ENCODE data around the gene PYROXD2. TPM values are rescaled to one million over a fixed set of nuclear protein-coding genes. Genes with fewer than 3 reads are reported as not detected.

The PYROXD2 gene
- polyA plus RNA-seq, 1 of the 3 experiments (the other 2 are of a cell fraction): 26.7 TPM

DNA sequence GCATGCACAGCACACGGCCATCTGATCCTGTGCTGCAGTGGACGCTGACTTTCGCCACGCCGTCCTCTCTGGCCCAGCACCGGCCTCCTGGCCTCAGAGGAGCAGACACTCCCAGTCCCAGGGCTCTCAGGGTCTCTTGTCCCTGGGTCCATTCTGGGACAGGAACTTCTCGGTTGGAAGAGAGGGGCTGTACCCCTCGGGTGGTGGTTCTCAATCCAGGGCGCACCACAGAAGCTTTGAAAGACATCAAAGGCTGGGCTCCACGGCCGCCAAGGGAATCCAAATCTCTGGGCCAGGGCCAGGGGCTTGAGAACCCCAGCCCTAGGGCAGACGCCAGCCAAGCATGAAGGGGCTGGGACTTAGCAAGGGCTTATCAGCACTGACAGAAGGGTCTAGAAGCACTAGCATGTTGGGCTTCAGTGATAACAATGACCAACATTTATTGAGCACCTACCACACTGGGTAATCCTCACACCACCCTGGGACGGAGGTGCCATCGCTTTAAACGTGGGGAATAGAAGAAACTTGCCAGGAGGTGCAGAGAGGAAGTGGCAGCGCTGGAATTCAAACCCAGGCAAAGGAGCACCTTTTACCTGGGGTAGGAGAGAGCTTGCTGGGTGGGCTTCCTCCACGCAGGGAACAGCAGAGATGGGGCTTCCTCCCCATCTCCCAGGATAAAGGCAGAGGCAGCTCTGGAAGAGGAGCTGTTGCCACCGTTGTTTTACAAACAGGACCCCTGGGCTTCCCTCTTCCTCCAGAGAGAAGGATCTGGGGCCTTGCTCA lies 1.8 kb upstream of the PYROXD2 start (continued):
- TF ChIP-seq MAX (IDR thresholded peaks at IDR 0.05; ENCODE audit: low read depth): no peak
- no peak for TF ChIP-seq YY1 (IDR thresholded peaks at IDR 0.05; ENCODE audit: low read depth)
- no peak for TF ChIP-seq FOXJ3 (CRISPR knock-in tag; IDR thresholded peaks at IDR 0.05)
- TF ChIP-seq CTCF (IDR thresholded peaks at IDR 0.05): no peak

DNA sequence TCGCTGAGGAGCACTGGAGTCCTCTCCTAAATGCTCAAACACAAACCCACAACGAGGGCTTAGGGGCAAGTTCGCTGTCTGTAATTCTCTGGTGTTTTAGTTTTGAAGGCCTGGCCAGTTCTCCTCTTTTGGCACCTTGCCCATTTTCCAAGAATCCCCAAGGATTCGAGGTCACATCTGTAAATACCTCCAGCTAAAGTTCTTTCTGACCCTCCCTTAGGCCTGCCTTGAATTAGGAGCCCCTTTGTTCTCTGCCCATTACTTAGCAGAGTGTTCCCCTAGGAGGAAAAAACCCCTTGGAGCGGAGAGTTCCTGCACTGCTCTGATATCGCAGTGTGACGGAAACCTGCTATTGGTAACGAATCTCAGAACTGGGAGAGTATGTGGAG lies 743 bp upstream of the PYROXD2 start:
- Histone ChIP-seq H3K9ac (no peak overlapping the region), H4K20me1 (ENCODE audit: insufficient read depth) (no peaks in the 10 kb centered on the region), H3F3A (replicated peaks; ENCODE audit: insufficient read depth) (no peaks in the 10 kb centered on the region), H3K4me1 (ENCODE audit: control insufficient read depth in 1 of 2, insufficient read depth in 2 of 2, low read depth in 1 of 2, low read length in 1 of 2) (peaks cover 6 to 18% of the 10 kb centered on the region in 2 experiments; a peak in 2 of 4 replicates), H3K27ac (ENCODE audit: low read depth in 2 of 2, low read length in 1 of 2) (no peak overlapping the region), H2AFZ (ENCODE audit: low read depth) (no peak overlapping the region), H3K79me2 (ENCODE audit: insufficient read depth) (peaks cover 16% of the 10 kb centered on the region; the same call in 1 of the 2 replicates), H3K4me2 (no peak overlapping the region), H3K4me3 (ENCODE audit: low read depth in 2 of 2, low read length in 1 of 2) (no peak overlapping the region), H3K9me2 (no peaks in the 10 kb centered on the region), H3K9me3 (no peaks in the 10 kb centered on the region), H3K36me3 (replicated peaks in 1 of 2; ENCODE audit: control insufficient read depth in 1 of 2, insufficient read depth in 2 of 2, low read length in 1 of 2) (peaks cover 0 to 14% of the 10 kb centered on the region in 2 experiments), H3K27me3 (ENCODE audit: insufficient read depth) (no peaks in the 10 kb centered on the region)
- TF ChIP-seq NFIC (IDR thresholded peaks at IDR 0.05; ENCODE audit: borderline replicate concordance) (peak; percentile 21; the same call in 1 of the 2 replicates), RCOR1 (IDR thresholded peaks at IDR 0.05; ENCODE audit: low read length) (no peak)
- POLR2A ChIA-PET: no interaction called here
- 76% methylated on average over 7 of the region's 8 CpGs for WGBS (ENCODE audit: low lambda C conversion rate)
- CTCF ChIA-PET: interaction anchor here (0.6 to 2.9 kb wide), 2 partner anchors 10 to 106 kb away, joined by 3 to 9 read pairs; no protein-coding TSS in a partner anchor
- DNase-seq: peak; percentile 44

DNA sequence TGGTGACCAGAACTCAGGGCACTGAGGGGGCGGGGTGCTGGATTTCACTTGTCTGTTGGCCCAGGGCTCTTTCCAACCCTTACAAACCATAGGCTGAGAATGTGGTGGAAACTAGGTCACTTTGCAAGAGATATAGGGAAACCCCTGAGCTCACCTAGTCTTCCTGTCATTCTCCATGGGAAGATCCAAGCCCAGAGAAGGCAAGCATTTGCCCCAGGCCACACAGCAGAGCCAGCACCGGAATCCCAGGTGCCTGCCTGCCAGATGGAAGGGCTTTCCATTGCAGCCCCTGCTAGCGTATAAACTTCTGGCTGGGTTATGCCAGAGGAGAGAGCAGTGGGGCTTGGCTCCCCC lies 427 bp downstream of the PYROXD2 start:
- no peaks in the 10 kb centered on the region for H3K9me3 ChIP-seq
- H3K79me2 ChIP-seq (ENCODE audit: insufficient read depth): peaks cover 16% of the 10 kb centered on the region; the same call in 1 of the 2 replicates
- TF ChIP-seq, protein P1, sequence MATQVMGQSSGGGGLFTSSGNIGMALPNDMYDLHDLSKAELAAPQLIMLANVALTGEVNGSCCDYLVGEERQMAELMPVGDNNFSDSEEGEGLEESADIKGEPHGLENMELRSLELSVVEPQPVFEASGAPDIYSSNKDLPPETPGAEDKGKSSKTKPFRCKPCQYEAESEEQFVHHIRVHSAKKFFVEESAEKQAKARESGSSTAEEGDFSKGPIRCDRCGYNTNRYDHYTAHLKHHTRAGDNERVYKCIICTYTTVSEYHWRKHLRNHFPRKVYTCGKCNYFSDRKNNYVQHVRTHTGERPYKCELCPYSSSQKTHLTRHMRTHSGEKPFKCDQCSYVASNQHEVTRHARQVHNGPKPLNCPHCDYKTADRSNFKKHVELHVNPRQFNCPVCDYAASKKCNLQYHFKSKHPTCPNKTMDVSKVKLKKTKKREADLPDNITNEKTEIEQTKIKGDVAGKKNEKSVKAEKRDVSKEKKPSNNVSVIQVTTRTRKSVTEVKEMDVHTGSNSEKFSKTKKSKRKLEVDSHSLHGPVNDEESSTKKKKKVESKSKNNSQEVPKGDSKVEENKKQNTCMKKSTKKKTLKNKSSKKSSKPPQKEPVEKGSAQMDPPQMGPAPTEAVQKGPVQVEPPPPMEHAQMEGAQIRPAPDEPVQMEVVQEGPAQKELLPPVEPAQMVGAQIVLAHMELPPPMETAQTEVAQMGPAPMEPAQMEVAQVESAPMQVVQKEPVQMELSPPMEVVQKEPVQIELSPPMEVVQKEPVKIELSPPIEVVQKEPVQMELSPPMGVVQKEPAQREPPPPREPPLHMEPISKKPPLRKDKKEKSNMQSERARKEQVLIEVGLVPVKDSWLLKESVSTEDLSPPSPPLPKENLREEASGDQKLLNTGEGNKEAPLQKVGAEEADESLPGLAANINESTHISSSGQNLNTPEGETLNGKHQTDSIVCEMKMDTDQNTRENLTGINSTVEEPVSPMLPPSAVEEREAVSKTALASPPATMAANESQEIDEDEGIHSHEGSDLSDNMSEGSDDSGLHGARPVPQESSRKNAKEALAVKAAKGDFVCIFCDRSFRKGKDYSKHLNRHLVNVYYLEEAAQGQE (IDR thresholded peaks at IDR 0.05; ENCODE audit: low read depth, low read length): no peak
- TF ChIP-seq FOXM1 (IDR thresholded peaks at IDR 0.05; ENCODE audit: low read depth) (no peak), GABPA (IDR thresholded peaks at IDR 0.05; ENCODE audit: low read depth) (no peak), EZH2phosphoT487 (IDR thresholded peaks at IDR 0.05; ENCODE audit: borderline replicate concordance, low read depth) (no peak), RCOR1 (IDR thresholded peaks at IDR 0.05; ENCODE audit: low read length) (no peak), CTCF (IDR thresholded peaks at IDR 0.05) (no peak), NFIC (IDR thresholded peaks at IDR 0.05; ENCODE audit: borderline replicate concordance) (no peak), IRF3 (IDR thresholded peaks at IDR 0.05; ENCODE audit: low read depth, low read length) (no peak)
- H3F3A ChIP-seq (replicated peaks; ENCODE audit: insufficient read depth): no peaks in the 10 kb centered on the region
- 56% methylated on average over 3 of the region's 3 CpGs for WGBS (ENCODE audit: low lambda C conversion rate)
- H3K4me3 ChIP-seq (ENCODE audit: low read depth in 2 of 2, low read length in 1 of 2): peak overlapping the region; percentile 59 to 60
- H2AFZ ChIP-seq (ENCODE audit: low read depth): peak overlapping the region; percentile 81
- H3K9ac ChIP-seq: peak overlapping the region; percentile 78
- H3K27me3 ChIP-seq (ENCODE audit: insufficient read depth): no peaks in the 10 kb centered on the region
- H3K4me1 ChIP-seq (ENCODE audit: control insufficient read depth in 1 of 2, insufficient read depth in 2 of 2, low read depth in 1 of 2, low read length in 1 of 2): peaks cover 6 to 17% of the 10 kb centered on the region in 2 experiments; a peak in 2 of 4 replicates
- H3K27ac ChIP-seq (ENCODE audit: low read depth in 2 of 2, low read length in 1 of 2): peak overlapping the region; percentile 22 to 58; a peak in 3 of 4 replicates
- ChIA-PET CTCF (interaction anchor here (1.3 to 2.9 kb wide), 2 partner anchors 105 to 832 kb away, joined by 3 to 9 read pairs; no protein-coding TSS in a partner anchor), POLR2A (interaction anchor here (0.6 to 0.9 kb wide), 2 partner anchors 11 to 119 kb away, joined by 3 to 4 read pairs; no protein-coding TSS in a partner anchor)
- H3K4me2 ChIP-seq: peak overlapping the region; percentile 84
- H3K36me3 ChIP-seq (replicated peaks in 1 of 2; ENCODE audit: control insufficient read depth in 1 of 2, insufficient read depth in 2 of 2, low read length in 1 of 2): peaks cover 0 to 11% of the 10 kb centered on the region in 2 experiments
- H4K20me1 ChIP-seq (ENCODE audit: insufficient read depth): no peaks in the 10 kb centered on the region
- H3K9me2 ChIP-seq: no peaks in the 10 kb centered on the region
- no peak for DNase-seq
